ENCODE measurements around the gene CDH11.

Gene CDH11

GRCh38 chr16:64947651-64948050, 174.2 kb downstream of the CDH11 start:
- H3K27me3 ChIP-seq (ENCODE audit: insufficient read depth, poor library complexity, severe bottlenecking), result no peaks in the 10 kb centered on the region
- no peak overlapping the region for H3K4me3 ChIP-seq (ENCODE audit: severe bottlenecking)
- no peak for TF ChIP-seq CTCF (IDR thresholded peaks at IDR 0.05; ENCODE audit: poor library complexity, severe bottlenecking)
- no peak for ATAC-seq (ENCODE audit: low read depth)
- H3K9me3 ChIP-seq (ENCODE audit: severe bottlenecking), result no peaks in the 10 kb centered on the region
- peaks cover 10% of the 10 kb centered on the region; the same call in 1 of the 2 replicates for H3K36me3 ChIP-seq (ENCODE audit: low read depth)
- H3K27ac ChIP-seq (ENCODE audit: poor library complexity, severe bottlenecking), result no peak overlapping the region
- H3K4me1 ChIP-seq (ENCODE audit: insufficient read depth, poor library complexity, severe bottlenecking), result no peaks in the 10 kb centered on the region
- no peak for DNase-seq (ENCODE audit: low spot score)

GRCh38 chr16:64933885-64934284, 188.0 kb downstream of the CDH11 start:
- ATAC-seq (ENCODE audit: low read depth) (no peak), DNase-seq (ENCODE audit: low spot score) (no peak)
- no peak overlapping the region for H3K27ac ChIP-seq (ENCODE audit: poor library complexity, severe bottlenecking)
- H3K9me3 ChIP-seq (ENCODE audit: severe bottlenecking), result no peaks in the 10 kb centered on the region
- H3K27me3 ChIP-seq (ENCODE audit: insufficient read depth, poor library complexity, severe bottlenecking), result peaks cover 3% of the 10 kb centered on the region
- no peak for TF ChIP-seq CTCF (IDR thresholded peaks at IDR 0.05; ENCODE audit: poor library complexity, severe bottlenecking)
- no peaks in the 10 kb centered on the region for H3K36me3 ChIP-seq (ENCODE audit: low read depth)
- no peak overlapping the region for H3K4me3 ChIP-seq (ENCODE audit: severe bottlenecking)
- no peaks in the 10 kb centered on the region for H3K4me1 ChIP-seq (ENCODE audit: insufficient read depth, poor library complexity, severe bottlenecking)

- Histone ChIP-seq H3K4me1 (ENCODE audit: insufficient read depth, poor library complexity, severe bottlenecking) (no peaks in the 10 kb centered on the region), H3K27me3 (ENCODE audit: insufficient read depth, poor library complexity, severe bottlenecking) (peaks cover 10% of the 10 kb centered on the region), H3K9me3 (ENCODE audit: severe bottlenecking) (no peaks in the 10 kb centered on the region), H3K4me3 (ENCODE audit: severe bottlenecking) (no peak overlapping the region), H3K36me3 (ENCODE audit: low read depth) (no peaks in the 10 kb centered on the region; the same call in 1 of the 2 replicates), H3K27ac (ENCODE audit: poor library complexity, severe bottlenecking) (no peak overlapping the region)
- no peak for TF ChIP-seq CTCF (IDR thresholded peaks at IDR 0.05; ENCODE audit: poor library complexity, severe bottlenecking)
- ATAC-seq (ENCODE audit: low read depth) (no peak), DNase-seq (ENCODE audit: low spot score) (no peak)
Observed at GRCh38 chr16:64926476-64926875, 195.4 kb downstream of the CDH11 start.

- no peak overlapping the region for H3K4me3 ChIP-seq (ENCODE audit: severe bottlenecking)
- H3K36me3 ChIP-seq (ENCODE audit: low read depth), result no peaks in the 10 kb centered on the region; the same call in 1 of the 2 replicates
- H3K9me3 ChIP-seq (ENCODE audit: severe bottlenecking), result no peaks in the 10 kb centered on the region
- H3K27ac ChIP-seq (ENCODE audit: poor library complexity, severe bottlenecking), result no peak overlapping the region
- no peak for TF ChIP-seq CTCF (IDR thresholded peaks at IDR 0.05; ENCODE audit: poor library complexity, severe bottlenecking)
- ATAC-seq (ENCODE audit: low read depth) (no peak), DNase-seq (ENCODE audit: low spot score) (no peak)
- no peaks in the 10 kb centered on the region for H3K4me1 ChIP-seq (ENCODE audit: insufficient read depth, poor library complexity, severe bottlenecking)
- peaks cover 10% of the 10 kb centered on the region for H3K27me3 ChIP-seq (ENCODE audit: insufficient read depth, poor library complexity, severe bottlenecking)
Observed at GRCh38 chr16:64925166-64925565, 196.7 kb downstream of the CDH11 start.

GRCh38 chr16:64924086-64924485, 197.8 kb downstream of the CDH11 start:
- DNase-seq (ENCODE audit: low spot score), result no peak
- no peak for ATAC-seq (ENCODE audit: low read depth)
- TF ChIP-seq CTCF (IDR thresholded peaks at IDR 0.05; ENCODE audit: poor library complexity, severe bottlenecking), result no peak

More at GRCh38 chr16:64924086-64924485, 197.8 kb downstream of the CDH11 start:
- Histone ChIP-seq H3K36me3 (ENCODE audit: low read depth) (no peaks in the 10 kb centered on the region; the same call in 1 of the 2 replicates), H3K27ac (ENCODE audit: poor library complexity, severe bottlenecking) (no peak overlapping the region), H3K9me3 (ENCODE audit: severe bottlenecking) (no peaks in the 10 kb centered on the region), H3K4me3 (ENCODE audit: severe bottlenecking) (no peak overlapping the region), H3K27me3 (ENCODE audit: insufficient read depth, poor library complexity, severe bottlenecking) (peaks cover 10% of the 10 kb centered on the region), H3K4me1 (ENCODE audit: insufficient read depth, poor library complexity, severe bottlenecking) (no peaks in the 10 kb centered on the region)
